Astrocyte of the spinal cord (primary cell): ENCODE data around the gene ACTG1.

Experiments
- DNase-seq: peaks from one replicate; pipeline ENCODE4 v3.0.0; 2011; ENCODE audit warnings: low read depth, low spot score
- H3K4me3 ChIP-seq: 2 replicates; pipeline ENCODE4 v1.5.1; 2011; ENCODE audit warnings: low read depth, mild to moderate bottlenecking, low read length, moderate library complexity
- in situ Hi-C: cut with HindIII; loops from 2 replicates; pipeline ENCODE4 v1.10.0; 2017; ENCODE audit warnings: low sequenced_read_pairs
- TF ChIP-seq, protein P1 (sequence below): IDR thresholded peaks from 2 replicates; pipeline ENCODE4 v1.5.1; 2012; ENCODE audit warnings: low read depth, mild to moderate bottlenecking, low read length, inconsistent platforms

Gene ACTG1

DNA sequence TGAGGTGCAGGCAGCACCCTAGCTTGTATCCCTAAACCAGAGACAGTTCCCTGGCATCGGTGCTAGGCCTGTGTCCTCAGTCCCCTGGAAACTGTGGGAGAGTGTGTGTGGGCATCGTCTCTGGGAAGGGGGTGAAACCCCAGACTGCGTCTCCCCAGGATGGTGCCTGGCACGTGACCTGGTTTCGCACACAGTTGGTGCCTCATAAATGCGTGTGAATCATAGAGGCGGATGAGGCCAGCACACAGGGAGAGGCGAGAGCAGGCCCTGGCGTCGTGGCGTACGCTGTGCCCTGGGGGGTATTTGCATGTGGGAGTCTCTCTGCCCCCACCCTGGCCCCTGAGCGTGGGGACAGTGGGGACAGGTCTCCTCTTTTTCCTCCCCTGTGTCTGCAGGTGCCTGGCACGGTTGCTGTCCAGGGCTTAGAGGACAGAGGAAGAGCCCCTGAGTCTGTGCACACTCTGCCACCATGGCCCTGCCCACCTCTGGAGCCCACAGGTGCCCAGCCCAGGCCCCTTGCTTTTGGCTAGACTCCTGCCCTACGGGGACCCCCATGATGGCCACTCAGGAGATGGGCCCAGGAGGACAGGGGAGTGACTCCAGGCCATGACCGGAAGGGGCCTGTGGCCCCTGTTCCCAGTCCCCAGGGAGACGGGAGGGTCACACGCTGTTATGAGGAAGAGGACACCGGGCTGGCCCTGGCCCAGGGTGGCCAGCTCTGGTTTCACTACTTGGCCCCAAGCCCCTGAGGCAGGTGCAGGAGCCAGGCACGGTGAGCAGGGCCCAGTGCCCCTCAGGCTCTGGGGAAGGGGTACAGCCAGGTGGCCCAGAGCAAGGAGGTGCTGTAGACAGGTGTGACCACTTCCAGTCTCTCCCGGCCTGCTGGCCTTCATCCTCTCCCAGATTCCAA, 14.3 kb upstream of the ACTG1 start:
- TF ChIP-seq, protein P1, sequence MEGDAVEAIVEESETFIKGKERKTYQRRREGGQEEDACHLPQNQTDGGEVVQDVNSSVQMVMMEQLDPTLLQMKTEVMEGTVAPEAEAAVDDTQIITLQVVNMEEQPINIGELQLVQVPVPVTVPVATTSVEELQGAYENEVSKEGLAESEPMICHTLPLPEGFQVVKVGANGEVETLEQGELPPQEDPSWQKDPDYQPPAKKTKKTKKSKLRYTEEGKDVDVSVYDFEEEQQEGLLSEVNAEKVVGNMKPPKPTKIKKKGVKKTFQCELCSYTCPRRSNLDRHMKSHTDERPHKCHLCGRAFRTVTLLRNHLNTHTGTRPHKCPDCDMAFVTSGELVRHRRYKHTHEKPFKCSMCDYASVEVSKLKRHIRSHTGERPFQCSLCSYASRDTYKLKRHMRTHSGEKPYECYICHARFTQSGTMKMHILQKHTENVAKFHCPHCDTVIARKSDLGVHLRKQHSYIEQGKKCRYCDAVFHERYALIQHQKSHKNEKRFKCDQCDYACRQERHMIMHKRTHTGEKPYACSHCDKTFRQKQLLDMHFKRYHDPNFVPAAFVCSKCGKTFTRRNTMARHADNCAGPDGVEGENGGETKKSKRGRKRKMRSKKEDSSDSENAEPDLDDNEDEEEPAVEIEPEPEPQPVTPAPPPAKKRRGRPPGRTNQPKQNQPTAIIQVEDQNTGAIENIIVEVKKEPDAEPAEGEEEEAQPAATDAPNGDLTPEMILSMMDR: no peak
- H3K4me3 ChIP-seq: no peak overlapping the region
- in situ Hi-C loops: no loop called here
- no peak for DNase-seq

DNA sequence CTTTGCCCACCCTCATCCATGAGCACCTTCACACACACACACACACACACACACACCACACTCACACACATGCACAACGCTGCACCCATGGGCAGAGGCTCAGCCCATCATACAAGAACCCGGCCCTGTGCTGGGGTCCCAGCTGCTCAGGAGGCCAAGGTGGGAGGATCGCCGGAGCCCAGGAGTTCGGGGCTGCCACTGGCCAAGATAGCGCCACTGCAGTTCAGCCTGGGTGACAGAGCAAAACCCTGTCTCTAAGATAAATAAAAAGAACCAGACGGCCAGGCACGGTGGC, 12.2 kb upstream of the ACTG1 start:
- no peak for DNase-seq
- in situ Hi-C loops: no loop called here
- no peak overlapping the region for H3K4me3 ChIP-seq
- TF ChIP-seq, protein P1: no peak

DNA sequence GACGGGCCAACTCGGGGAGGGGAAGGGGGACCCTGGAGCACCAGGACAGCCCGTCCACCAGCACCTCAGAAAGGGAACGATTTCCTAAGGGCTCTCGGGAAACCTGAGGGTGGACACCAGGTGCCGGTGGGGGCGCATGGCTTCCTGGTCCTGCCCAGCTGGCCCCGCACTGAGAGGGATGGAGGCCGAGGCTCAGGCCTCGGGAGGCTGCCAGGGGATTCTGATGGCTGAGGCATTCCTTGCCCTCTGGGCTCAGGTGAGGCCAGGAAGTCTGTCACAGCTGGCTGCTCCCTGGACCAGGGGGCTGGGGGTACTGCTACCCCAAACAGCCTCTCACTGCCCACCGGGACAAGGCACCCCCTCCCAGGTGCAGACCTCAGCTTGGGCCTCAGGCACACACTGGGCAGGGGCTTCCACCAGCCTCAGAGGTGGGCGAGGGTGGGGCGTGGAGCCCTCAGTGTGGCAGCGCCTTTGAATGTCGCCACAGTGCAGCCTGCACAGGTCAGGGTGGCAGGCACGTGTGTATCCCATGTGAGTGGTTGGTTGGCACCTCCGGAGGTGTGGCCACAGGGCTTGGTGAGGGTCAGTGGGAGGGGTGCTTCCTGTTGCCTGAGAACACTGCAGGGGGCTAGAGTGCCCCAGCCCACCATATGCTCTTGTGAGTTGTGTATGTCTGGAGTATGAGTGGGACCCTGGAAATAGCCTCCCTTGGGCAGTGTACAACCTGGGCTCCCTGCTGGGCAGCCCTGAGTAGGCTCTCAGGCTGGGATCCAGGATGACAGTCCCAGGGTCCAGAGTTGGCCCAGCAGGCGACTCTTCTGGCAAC, 11.7 kb upstream of the ACTG1 start:
- in situ Hi-C loops: no loop called here
- H3K4me3 ChIP-seq: no peak overlapping the region
- TF ChIP-seq, protein P1: no peak
- DNase-seq: no peak

DNA sequence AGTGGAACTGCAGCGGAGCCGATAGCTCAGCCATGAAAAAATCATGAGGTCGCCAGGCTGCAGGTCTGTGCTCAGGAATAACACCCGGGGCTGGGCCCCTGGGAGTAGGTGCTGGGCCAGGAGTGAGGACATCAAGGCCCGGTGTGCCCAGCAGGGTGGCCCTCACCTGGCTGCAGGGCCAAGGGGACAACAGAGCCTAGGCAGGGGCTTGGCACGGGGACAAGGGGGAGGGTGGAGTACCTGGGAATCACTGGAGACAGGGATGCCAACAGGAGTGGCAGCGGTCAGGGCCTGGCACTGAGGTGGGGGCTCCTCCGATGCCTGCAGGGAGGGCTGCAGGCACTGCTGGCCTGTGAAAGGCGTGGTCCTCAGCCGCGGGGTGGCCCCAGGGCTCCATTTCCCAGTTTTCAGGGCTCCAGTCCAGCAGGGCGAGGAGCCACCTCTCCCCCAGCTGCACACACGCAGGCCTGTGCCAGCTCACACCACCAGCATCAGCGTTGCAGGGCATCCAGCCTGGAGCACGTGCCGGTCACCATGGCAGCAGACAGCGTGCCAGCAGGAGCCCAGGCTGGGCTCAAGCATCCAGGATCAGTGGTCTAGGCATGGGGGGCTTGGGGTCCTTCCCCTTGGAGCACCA, 10.9 kb upstream of the ACTG1 start:
- TF ChIP-seq, protein P1: no peak
- no peak overlapping the region for H3K4me3 ChIP-seq
- no peak for DNase-seq
- in situ Hi-C loops: no loop called here

DNA sequence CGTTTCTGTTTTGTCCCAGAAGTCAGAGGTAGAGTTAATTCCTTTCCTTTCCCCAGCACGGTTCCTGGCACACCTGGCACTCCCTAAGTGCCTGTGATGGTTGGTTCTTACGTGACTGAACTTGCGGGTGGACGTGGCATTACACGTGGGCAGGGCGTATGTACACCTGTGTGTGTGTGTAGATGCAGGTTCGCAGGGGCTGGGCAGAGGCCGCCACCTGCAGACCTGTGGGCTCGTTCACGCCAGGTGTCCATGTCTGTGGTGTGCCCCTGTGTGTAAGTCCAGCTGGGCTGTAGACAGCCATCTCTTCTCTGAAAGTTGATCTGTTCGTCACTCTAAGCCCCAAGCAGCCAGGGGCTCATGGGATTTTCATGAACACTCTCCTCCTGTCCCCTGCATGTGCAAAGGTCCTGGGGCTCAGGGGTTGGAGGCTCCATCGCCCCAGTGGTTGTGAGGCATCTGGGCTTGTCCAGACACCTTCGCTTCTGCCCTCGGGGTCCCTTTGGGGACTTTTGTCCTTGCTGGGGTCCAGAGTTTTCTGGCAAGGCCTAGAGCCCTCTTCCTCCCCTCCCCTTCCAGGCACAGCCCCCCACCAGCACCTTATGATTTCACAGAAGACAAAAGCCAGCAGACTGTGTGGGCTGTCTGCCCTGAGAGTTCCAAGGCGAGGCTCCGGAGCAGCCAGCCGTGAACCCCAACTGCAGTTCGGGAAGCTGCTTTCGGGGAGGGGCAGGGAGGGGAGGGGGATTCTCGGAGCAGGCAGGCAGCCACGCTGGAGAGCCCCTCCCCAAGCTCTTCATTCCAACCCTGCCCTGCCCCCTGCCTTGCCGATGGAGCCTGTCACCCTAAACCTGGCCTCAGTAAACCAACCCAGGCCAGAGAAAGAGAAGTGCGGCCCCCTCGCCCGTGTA, 10.1 kb upstream of the ACTG1 start:
- in situ Hi-C loops: no loop called here

More for the DNA sequence above, 10.1 kb upstream of the ACTG1 start:
- H3K4me3 ChIP-seq: no peak overlapping the region
- TF ChIP-seq, protein P1: peak; percentile 53
- DNase-seq: no peak
